Esophagus squamous epithelium (tissue), 5 donors: ENCODE data around the gene ZSCAN10. TPM values are rescaled to one million over a fixed set of nuclear protein-coding genes. Genes with fewer than 3 reads are reported as not detected.

Experiments
- DNase-seq: peaks from one replicate; lab custom pipeline; 2025; lab: John Stamatoyannopoulos, UW
- H3K27ac ChIP-seq, 4 donors: fragments of 200-600 bp; sonication (generic); one replicate each; pipeline ENCODE4 v1.5.1; 2016 to 2019; ENCODE audit warnings: mild to moderate bottlenecking in 1 of 4
- H3K27me3 ChIP-seq, 4 donors: fragments of 200-600 bp; sonication (generic); 1 replicate in 3 of 4; 2 replicates in 1 of 4; pipeline versions ENCODE4 v1.5.1 to v1.6.0; 2017 to 2021; ENCODE audit warnings: antibody characterized with exemption in 1 of 4
- H3K36me3 ChIP-seq, 3 donors: fragments of 200-600 bp; sonication (generic); one replicate each; pipeline ENCODE4 v1.5.1; 2016 to 2019
- H3K4me1 ChIP-seq, 3 donors: fragments of 200-600 bp; sonication (generic); one replicate each; pipeline ENCODE4 v1.5.1; 2017 to 2019
- H3K4me3 ChIP-seq, 4 donors: fragments of 200-600 bp; sonication (generic); 1 replicate in 3 of 4; 2 replicates in 1 of 4; pipeline ENCODE4 v1.5.1; 2016 to 2019; ENCODE audit warnings: mild to moderate bottlenecking in 2 of 4, moderate library complexity in 1 of 4
- H3K9me3 ChIP-seq, 3 donors: fragments of 200-600 bp; sonication (generic); one replicate each; pipeline ENCODE4 v1.5.1; 2016 to 2019
- CTCF ChIP-seq, 6 experiments: fragments of 450-650 bp in 4 of 6; fragments of 200-600 bp in 2 of 6; sonication (generic) in 2 of 6; IDR thresholded peaks; one replicate each; pipeline ENCODE4 v1.5.1; 2016 to 2019; ENCODE audit warnings: antibody characterized with exemption in 6 of 6, mild to moderate bottlenecking in 4 of 6, moderate library complexity in 4 of 6
- POLR2A ChIP-seq, 4 donors: fragments of 450-650 bp; IDR thresholded peaks; one replicate each; pipeline ENCODE4 v1.6.1; 2017; ENCODE audit warnings: antibody characterized with exemption in 4 of 4, mild to moderate bottlenecking in 4 of 4, moderate library complexity in 3 of 4
- WGBS, 2 donors: methylation state at CpG; one replicate each; pipeline ENCODE4 v1.1.5; 2018; 5-methylcytosine and 5-hydroxymethylcytosine counted together
- intact Hi-C: fragments of 100-400 bp; cut with DNase I; formaldehyde crosslinking; loops from one replicate; pipeline ENCODE4 v1.15.0; 2022
- total RNA-seq, 4 donors: library from RNA; depleted of rRNA; stranded (reverse); fragments of >200 nt; gene quantifications; one replicate each; pipeline ENCODE4 v1.1.0, GENCODE V29; 2016
- donor health status: DM: yes; HTN: yes; CAD: no.

ZSCAN10 gene
- total RNA-seq, 4 donors from 2014 or later, result not detected

DNA sequence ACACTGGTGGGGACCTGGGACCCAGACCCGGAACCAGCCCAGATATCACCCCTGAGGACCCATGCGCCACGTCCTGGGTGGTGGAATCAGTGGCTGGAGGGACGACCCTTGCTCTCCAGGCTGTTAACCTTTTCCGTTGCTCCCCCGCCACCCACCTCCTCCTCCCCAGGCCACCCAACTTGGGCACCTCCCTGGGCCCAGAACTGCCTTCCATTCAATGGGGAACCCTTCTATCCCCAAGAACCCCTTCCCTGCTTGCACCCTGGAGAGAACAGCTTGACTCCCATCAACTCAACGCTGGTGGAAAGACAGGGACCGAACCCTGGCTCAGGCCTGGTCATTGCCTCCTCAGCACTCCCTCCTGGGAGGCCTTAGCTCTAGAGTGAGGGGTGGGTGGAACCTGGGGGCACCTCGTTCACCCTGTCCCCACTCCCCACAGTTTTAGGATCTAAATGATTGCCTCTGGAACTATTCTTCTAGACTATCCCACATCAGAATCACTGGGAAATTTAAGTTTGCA, 39.3 kb downstream of the ZSCAN10 start:
- WGBS, 2 donors, result 57 to 76% methylated on average over 5 to 8 of the region's 9 CpGs
- Histone ChIP-seq H3K27me3 (peaks cover 0 to 9% (median 0%) of the 10 kb centered on the region in 4 donors), H3K4me3 (peak overlapping the region; percentile 58 to 90 (median 82)), H3K4me1 (peaks cover 19 to 31% (median 19%) of the 10 kb centered on the region in 3 donors), H3K9me3 (no peaks in the 10 kb centered on the region), H3K27ac (peak overlapping the region; percentile 78 to 84 (median 82)), H3K36me3 (no peaks in the 10 kb centered on the region)
- no peak for TF ChIP-seq CTCF (IDR thresholded peaks at IDR 0.05)
- no peak for TF ChIP-seq POLR2A (IDR thresholded peaks at IDR 0.05)
- intact Hi-C loops, result loop anchor here (5.0 kb wide), 1 partner anchor 68 kb away; no protein-coding TSS in a partner anchor
- no peak for DNase-seq

DNA sequence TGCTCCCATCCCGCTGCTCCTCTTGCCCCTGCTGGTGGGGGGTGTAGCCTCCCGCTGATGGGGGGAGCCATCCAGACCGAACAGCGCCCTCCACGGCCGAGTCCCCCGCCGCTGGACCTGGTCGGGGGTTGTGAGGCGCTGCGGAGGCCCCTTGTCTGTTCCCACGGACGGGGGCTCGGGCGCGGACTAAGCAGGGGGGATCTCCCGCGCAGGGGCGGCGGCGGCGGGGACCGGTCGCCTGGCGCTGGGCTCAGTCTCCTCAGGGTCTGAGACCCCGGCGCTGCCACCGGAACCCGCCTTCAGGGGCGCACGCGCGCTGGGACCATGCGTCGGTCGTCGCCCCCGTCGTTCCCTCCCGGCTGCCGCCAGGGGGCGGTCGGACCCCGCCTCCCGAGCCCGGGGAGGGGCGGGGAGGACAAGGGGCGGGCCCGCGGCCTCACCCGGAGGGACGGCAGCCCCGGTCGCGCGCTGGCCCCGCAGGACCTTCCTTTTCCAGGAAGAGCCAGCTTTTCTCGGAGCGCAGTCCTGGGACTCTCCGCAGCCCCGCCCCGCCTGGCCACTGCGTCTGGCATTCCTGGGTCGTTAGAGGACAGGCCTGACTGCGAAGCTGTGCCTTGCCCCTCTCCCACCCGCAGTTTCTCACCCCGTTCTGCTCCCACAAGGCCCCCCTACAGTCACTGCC, 39.9 kb downstream of the ZSCAN10 start:
- intact Hi-C loops, result loop anchor here (5.0 kb wide), 1 partner anchor 68 kb away; no protein-coding TSS in a partner anchor
- peak overlapping the region; percentile 58 to 90 (median 82) for H3K4me3 ChIP-seq
- DNase-seq, result no peak
- peaks cover 0 to 9% (median 0%) of the 10 kb centered on the region in 4 donors for H3K27me3 ChIP-seq
- H3K27ac ChIP-seq, result peak overlapping the region; percentile 78 to 84 (median 82)
- no peaks in the 10 kb centered on the region for H3K36me3 ChIP-seq
- no peaks in the 10 kb centered on the region for H3K9me3 ChIP-seq
- H3K4me1 ChIP-seq, result peaks cover 16 to 28% (median 16%) of the 10 kb centered on the region in 3 donors
- 0% methylated on average over 1 to 3 of the region's 67 CpGs for WGBS, 2 donors
- TF ChIP-seq POLR2A (IDR thresholded peaks at IDR 0.05) (peak in 1 of 4 donors; percentile 38), CTCF (IDR thresholded peaks at IDR 0.05) (peak; percentile 87 to 100 (median 98))

- H3K4me3 ChIP-seq, result peak overlapping the region; percentile 58 to 90 (median 82)
- peak overlapping the region; percentile 78 to 84 (median 82) for H3K27ac ChIP-seq
- no peaks in the 10 kb centered on the region for H3K9me3 ChIP-seq
- no peak for DNase-seq
- H3K27me3 ChIP-seq, result peaks cover 0 to 9% (median 0%) of the 10 kb centered on the region in 4 donors
- no peaks in the 10 kb centered on the region for H3K36me3 ChIP-seq
- intact Hi-C loops, result loop anchor here (5.0 kb wide), 1 partner anchor 69 kb away; no protein-coding TSS in a partner anchor
- WGBS, 2 donors, result 9 to 20% methylated on average over 2 to 13 of the region's 77 CpGs
- TF ChIP-seq POLR2A (IDR thresholded peaks at IDR 0.05), result no peak
- peak in 2 of 6 experiments; percentile 8 to 11 for TF ChIP-seq CTCF (IDR thresholded peaks at IDR 0.05)
- peaks cover 16 to 28% (median 16%) of the 10 kb centered on the region in 3 donors for H3K4me1 ChIP-seq
Observed at GRCh38 chr16:3058139-3059030, 40.7 kb downstream of the ZSCAN10 start.

DNA sequence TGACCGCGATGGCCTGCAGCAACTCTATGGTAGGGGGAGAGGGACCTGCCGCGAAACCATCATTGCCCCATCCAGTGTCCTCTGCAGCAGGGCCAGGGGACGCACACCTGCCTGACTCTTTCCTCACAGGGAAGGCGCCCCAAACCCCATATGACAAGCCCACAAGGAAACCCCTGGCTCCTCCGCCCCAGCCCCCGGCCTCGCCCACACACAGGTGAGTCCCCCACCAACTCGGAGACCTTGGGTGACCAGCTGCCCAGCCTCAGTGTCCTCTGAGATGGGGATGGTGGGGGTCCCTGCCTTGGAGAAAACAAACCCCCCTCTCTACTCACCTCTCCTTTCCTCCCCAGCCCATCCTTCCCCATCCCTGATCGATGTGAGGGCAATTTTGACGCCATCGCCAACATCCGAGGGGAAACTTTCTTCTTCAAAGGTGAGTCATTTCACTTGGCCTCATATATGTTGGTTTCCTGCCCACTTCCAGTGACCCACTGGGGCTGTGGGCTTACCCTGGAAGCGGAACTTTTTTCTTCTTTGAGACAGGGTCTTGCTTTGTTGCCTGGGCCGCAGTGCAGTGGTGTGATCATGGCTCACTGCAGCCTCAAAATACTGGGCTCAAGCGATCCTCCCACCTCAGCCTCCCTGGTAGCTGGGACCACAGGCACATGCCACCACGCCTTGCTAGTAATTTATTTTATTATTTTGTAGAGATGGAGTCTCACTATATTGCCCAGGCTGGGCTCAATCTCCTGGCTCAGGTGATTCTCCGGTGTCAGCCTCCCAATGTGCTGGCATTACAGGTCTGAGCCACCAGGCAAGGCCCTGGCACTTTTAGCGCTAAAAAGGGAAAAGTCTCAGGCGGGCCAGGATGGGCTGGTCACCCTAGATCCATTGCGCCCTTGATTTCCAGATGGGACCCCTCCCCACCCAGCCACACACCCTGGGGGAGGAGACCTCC, 41.6 kb downstream of the ZSCAN10 start:
- H3K4me1 ChIP-seq, result peaks cover 16 to 29% (median 16%) of the 10 kb centered on the region in 3 donors
- H3K27me3 ChIP-seq, result peaks cover 0 to 9% (median 0%) of the 10 kb centered on the region in 4 donors
- peak overlapping the region in 2 of 4 donors; percentile 85 to 90 for H3K4me3 ChIP-seq
- no peaks in the 10 kb centered on the region for H3K36me3 ChIP-seq
- WGBS, 2 donors, result 79 to 83% methylated on average over 12 to 19 of the region's 22 CpGs
- intact Hi-C loops, result loop anchor here (5.0 kb wide), 1 partner anchor 70 kb away; no protein-coding TSS in a partner anchor
- TF ChIP-seq POLR2A (IDR thresholded peaks at IDR 0.05) (no peak), CTCF (IDR thresholded peaks at IDR 0.05) (no peak)
- H3K9me3 ChIP-seq, result no peaks in the 10 kb centered on the region
- no peak overlapping the region for H3K27ac ChIP-seq
- DNase-seq, result no peak
